Astrocyte of the cerebellum (primary cell): ENCODE results near the gene CCDC124.

Experiments
- DNase-seq: peaks from one replicate; pipeline ENCODE4 v3.0.0-alpha.2; 2011; ENCODE audit warnings: low read depth
- H3K4me3 ChIP-seq: 2 replicates; pipeline ENCODE4 v1.5.1; 2011; ENCODE audit warnings: mild to moderate bottlenecking, low read depth, low read length, moderate library complexity
- CTCF ChIP-seq: IDR thresholded peaks from 2 replicates; pipeline ENCODE4 v1.5.1; 2012; ENCODE audit warnings: low read length, low read depth, moderate library complexity, mild to moderate bottlenecking; ENCODE audit errors: missing control alignments
- in situ Hi-C: cut with HindIII; loops from 2 replicates; pipeline ENCODE4 v1.10.0; 2017; ENCODE audit warnings: low sequenced_read_pairs

Gene CCDC124

DNA sequence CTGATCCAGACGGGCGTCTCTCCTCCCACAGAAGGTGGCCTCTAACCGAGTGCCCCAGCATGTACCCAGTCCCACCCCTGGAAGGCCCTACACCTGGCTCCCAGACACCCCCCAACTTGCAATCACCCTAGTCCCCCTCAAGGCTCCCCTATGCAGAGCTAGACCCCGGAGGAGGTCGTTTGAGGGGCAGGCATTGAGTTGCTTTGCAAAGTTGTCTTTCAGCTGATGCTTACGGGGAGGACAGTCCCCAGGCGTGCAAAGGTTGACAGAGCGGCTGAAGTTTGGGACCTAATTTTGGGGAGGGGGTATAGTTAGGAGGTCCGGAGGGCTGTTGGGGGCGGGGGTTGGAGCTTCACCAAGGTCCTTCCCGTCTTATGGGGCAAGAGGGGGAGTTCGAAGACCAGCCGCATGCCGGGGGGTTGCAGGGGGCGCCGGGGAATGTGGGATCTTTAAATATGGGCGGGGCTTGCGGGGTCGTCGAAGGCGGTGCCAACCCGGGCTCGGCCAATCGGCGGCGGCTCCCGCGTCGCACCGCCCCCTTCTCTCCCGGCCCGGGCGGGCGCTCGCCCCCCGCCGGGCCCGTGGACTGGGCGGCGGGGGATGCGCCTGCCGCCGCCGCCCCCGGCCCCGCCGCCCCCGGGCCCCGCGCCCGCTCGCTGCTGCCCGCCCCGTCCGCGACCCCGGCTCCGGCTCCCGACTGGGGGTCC is 33.9 kb downstream of the CCDC124 start, which contains the start of gene KCNN1:
Gene KCNN1 (plus strand): TSS at position 558 of the 707 bp plus-strand sequence. CDS start 6,782 bp downstream, outside the sequence.
- DNase-seq = no peak
- TF ChIP-seq CTCF = no peak
- in situ Hi-C loops = no loop called here
- H3K4me3 ChIP-seq = peak within 1 kb of the TSS; percentile 21

GRCh38 chr19:17967257-17968051 is 34.6 kb downstream of the CCDC124 start:
- peak overlapping the region; percentile 21 for H3K4me3 ChIP-seq
- no peak for DNase-seq
- TF ChIP-seq CTCF = no peak
- in situ Hi-C loops = no loop called here

DNA sequence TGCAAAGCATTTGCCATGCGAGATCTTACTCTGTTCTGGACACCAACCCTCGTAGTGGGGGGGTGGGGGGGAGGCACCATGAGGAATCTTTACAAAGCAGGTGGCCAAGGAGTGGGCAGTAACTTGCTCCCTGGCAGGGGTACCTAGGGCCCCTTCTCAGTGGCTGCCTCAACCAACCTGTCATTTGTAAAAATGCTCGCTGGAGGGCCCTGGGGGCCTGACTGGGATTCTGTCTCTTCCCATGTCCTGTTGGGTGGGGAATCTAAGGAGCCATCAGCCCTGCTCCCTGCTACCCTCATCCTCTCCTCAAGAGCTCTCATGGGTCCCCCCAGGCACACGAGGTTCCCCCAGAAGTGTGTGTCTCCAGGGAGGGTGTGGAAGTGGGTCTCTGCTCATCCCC is 35.5 kb downstream of the CCDC124 start:
- no peak for DNase-seq
- TF ChIP-seq CTCF = no peak
- no peak overlapping the region for H3K4me3 ChIP-seq
- in situ Hi-C loops = no loop called here

- in situ Hi-C loops = no loop called here
- no peak for DNase-seq
- H3K4me3 ChIP-seq = no peak overlapping the region
- TF ChIP-seq CTCF = no peak
Measured at GRCh38 chr19:17969096-17969792, 36.4 kb downstream of the CCDC124 start.

DNA sequence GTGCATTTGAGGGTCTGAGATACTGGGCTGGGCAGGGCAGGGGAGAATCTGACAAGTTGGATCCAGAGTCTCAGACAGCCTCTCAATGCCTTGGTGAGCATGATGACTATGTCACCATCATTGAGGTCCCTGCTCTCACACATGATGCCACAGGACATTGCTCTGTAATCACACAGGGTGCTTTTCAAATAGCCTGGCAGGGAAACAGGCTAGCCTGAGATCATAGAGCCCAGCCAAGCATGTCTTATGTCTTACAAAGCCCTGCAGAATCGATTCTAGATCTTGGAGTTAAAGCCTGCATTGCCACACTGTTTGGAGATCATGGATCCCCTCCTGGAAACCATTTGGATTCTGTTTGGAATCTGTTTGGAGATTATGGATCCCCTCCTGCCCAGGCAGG is 39.4 kb downstream of the CCDC124 start:
- in situ Hi-C loops = no loop called here
- H3K4me3 ChIP-seq = no peak overlapping the region
- DNase-seq = no peak
- no peak for TF ChIP-seq CTCF

DNA sequence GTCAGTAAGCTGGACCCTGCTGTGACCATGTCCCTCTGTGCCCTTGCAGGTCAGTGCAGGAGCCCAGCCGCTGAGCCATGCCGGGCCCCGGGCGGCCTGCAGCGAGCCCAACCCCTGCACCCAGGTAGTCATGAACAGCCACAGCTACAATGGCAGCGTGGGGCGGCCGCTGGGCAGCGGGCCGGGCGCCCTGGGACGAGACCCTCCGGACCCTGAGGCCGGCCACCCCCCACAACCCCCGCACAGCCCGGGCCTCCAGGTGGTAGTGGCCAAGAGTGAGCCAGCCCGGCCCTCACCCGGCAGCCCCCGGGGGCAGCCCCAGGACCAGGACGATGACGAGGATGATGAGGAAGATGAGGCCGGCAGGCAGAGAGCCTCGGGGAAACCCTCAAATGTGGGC is 40.9 kb downstream of the CCDC124 start:
- no peak for DNase-seq
- no peak for TF ChIP-seq CTCF
- H3K4me3 ChIP-seq = no peak overlapping the region
- in situ Hi-C loops = no loop called here
